ENCODE measurements around the gene JOSD1.
"Not testable (repeated sequence)": the region's sequence is repeated elsewhere in the genome, so short reads cannot be mapped to it uniquely, and the experiment has no call there.

JOSD1 gene

GRCh38 chr22:38694940-38695339 is 5.8 kb downstream of the JOSD1 start:
- in situ Hi-C loops (cut with MboI; ENCODE audit: low sequenced_read_pairs), result no loop called here

GRCh38 chr22:38694049-38694448 is 6.7 kb downstream of the JOSD1 start:
- in situ Hi-C loops (cut with MboI; ENCODE audit: low sequenced_read_pairs), result no loop called here

- in situ Hi-C loops (cut with MboI; ENCODE audit: low sequenced_read_pairs), result no loop called here
Observed at GRCh38 chr22:38689651-38690050, 11.1 kb downstream of the JOSD1 start.

- in situ Hi-C loops (cut with MboI; ENCODE audit: low sequenced_read_pairs), result no loop called here
Observed at GRCh38 chr22:38685761-38686160, 15.0 kb downstream of the JOSD1 start.

GRCh38 chr22:38684895-38685294 is 15.8 kb downstream of the JOSD1 start:
- in situ Hi-C loops (cut with MboI; ENCODE audit: low sequenced_read_pairs), result no loop called here

GRCh38 chr22:38681582-38682335 is 19.0 kb downstream of the JOSD1 start, which contains the start of gene TOMM22:
TOMM22 (plus strand) TSS chr22:38681957; CDS start chr22:38681979, 22 bp downstream.
- in situ Hi-C loops (cut with MboI; ENCODE audit: low sequenced_read_pairs), result no loop called here

GRCh38 chr22:38675833-38676232 is 24.9 kb downstream of the JOSD1 start:
- in situ Hi-C loops (cut with MboI; ENCODE audit: low sequenced_read_pairs), result no loop called here

- in situ Hi-C loops (cut with MboI; ENCODE audit: low sequenced_read_pairs), result no loop called here
Observed at GRCh38 chr22:38674888-38675287, 25.9 kb downstream of the JOSD1 start.

- in situ Hi-C loops (cut with MboI; ENCODE audit: low sequenced_read_pairs), result no loop called here
Observed at GRCh38 chr22:38657045-38657909, 43.5 kb downstream of the JOSD1 start.

- in situ Hi-C loops (cut with MboI; ENCODE audit: low sequenced_read_pairs), result no loop called here
Observed at GRCh38 chr22:38656256-38657044, 44.3 kb downstream of the JOSD1 start, which contains the start of the genes CBY1 and FAM227A. CBY1 (plus strand) TSS chr22:38656638; CDS start chr22:38668055, 11,417 bp downstream. FAM227A (minus strand) TSS chr22:38656392; CDS start chr22:38650168, 6,224 bp downstream.

- in situ Hi-C loops (cut with MboI; ENCODE audit: low sequenced_read_pairs), result no loop called here
Observed at GRCh38 chr22:38655519-38656255, 45.1 kb downstream of the JOSD1 start.

GRCh38 chr22:38653741-38654140 is 47.0 kb downstream of the JOSD1 start:
- in situ Hi-C loops (cut with MboI; ENCODE audit: low sequenced_read_pairs), result no loop called here

GRCh38 chr22:38652859-38653258 is 47.9 kb downstream of the JOSD1 start:
- in situ Hi-C loops (cut with MboI; ENCODE audit: low sequenced_read_pairs), result no loop called here

GRCh38 chr22:38649841-38650522 is 50.8 kb downstream of the JOSD1 start:
- in situ Hi-C loops (cut with MboI; ENCODE audit: low sequenced_read_pairs), result no loop called here

- in situ Hi-C loops (cut with MboI; ENCODE audit: low sequenced_read_pairs), result no loop called here
Observed at GRCh38 chr22:38645430-38645829, 55.3 kb downstream of the JOSD1 start.

GRCh38 chr22:38644245-38644644 is 56.5 kb downstream of the JOSD1 start:
- in situ Hi-C loops (cut with MboI; ENCODE audit: low sequenced_read_pairs), result not testable (repeated sequence)

- in situ Hi-C loops (cut with MboI; ENCODE audit: low sequenced_read_pairs), result no loop called here
Observed at GRCh38 chr22:38641476-38642040, 59.2 kb downstream of the JOSD1 start.

- in situ Hi-C loops (cut with MboI; ENCODE audit: low sequenced_read_pairs), result no loop called here
Observed at GRCh38 chr22:38638728-38639127, 62.0 kb downstream of the JOSD1 start.

- in situ Hi-C loops (cut with MboI; ENCODE audit: low sequenced_read_pairs), result no loop called here
Observed at GRCh38 chr22:38638216-38638615, 62.5 kb downstream of the JOSD1 start.

Measured in HL-60/S4 (cell line).